NT2/D1 (cell line): ENCODE measurements around the gene LINGO1.

Experiments used
- SUZ12 ChIP-seq: IDR thresholded peaks from 2 replicates; pipeline ENCODE4 v1.6.1; 2011; ENCODE audit not compliant: insufficient read length, insufficient read depth; ENCODE audit errors: extremely low read depth
- ZNF274 ChIP-seq: IDR thresholded peaks from 2 replicates; pipeline ENCODE4 v1.6.1; 2011; ENCODE audit warnings: mild to moderate bottlenecking, low read depth, low read length

DNA sequence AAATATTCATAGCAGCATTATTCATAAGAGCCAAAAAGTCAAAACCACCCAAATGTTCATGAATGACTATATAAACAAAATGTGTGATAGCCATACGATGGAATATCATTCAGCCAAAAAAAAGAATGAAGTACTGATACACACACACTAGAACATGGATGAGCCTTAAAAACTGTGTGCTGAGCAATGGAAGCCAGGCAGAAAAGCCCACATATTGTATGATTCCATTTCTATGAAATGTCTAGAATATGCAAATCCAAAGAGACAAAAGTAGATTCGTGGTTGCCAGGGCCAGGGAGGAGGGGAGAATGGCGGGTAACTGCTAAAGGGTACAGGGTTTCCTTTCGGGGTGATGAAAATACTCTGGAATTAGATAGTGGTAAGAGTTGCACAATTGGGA is 37.2 kb upstream of the LINGO1 start:
- TF ChIP-seq ZNF274 (no peak), SUZ12 (no peak)
